H1 (cell line): ENCODE measurements around the gene EYA4. TPM values are rescaled to one million over a fixed set of nuclear protein-coding genes. Genes with fewer than 3 reads are reported as not detected.

Experiments
- CEBPB ChIP-seq: IDR thresholded peaks from 2 replicates; pipeline ENCODE4 v1.6.1; 2012; ENCODE audit warnings: low read depth, low read length
- CREB1 ChIP-seq: IDR thresholded peaks from 2 replicates; pipeline ENCODE4 v1.6.1; 2012; ENCODE audit warnings: inconsistent platforms
- HDAC6 ChIP-seq: IDR thresholded peaks from one replicate; pipeline ENCODE4 v1.7.1; 2012; ENCODE audit warnings: low read depth, mild to moderate bottlenecking, inconsistent platforms, low read length, moderate library complexity
- KDM1A ChIP-seq: fragments of 200-600, 300-600 bp; sonication (generic); IDR thresholded peaks from 2 replicates; pipeline ENCODE4 v1.7.1; 2016; ENCODE audit warnings: mild to moderate bottlenecking, low read length, borderline replicate concordance
- KDM5A ChIP-seq: fragments of 200-600 bp; IDR thresholded peaks from 2 replicates; pipeline ENCODE4 v1.7.1; 2012; ENCODE audit warnings: mild to moderate bottlenecking, low read length, inconsistent platforms, mixed read lengths
- PHF8 ChIP-seq: fragments of 200-600 bp; sonication (generic); conservative IDR thresholded peaks from 2 replicates; pipeline ENCODE4 v1.7.1; 2012; ENCODE audit warnings: low read depth, mild to moderate bottlenecking, inconsistent platforms, low read length, moderate library complexity
- SIRT6 ChIP-seq: IDR thresholded peaks from one replicate; pipeline ENCODE4 v1.7.1; 2012; ENCODE audit warnings: low read length, inconsistent platforms
- SP1 ChIP-seq: IDR thresholded peaks from 2 replicates; pipeline ENCODE4 v1.6.1; 2011; ENCODE audit warnings: low read depth, low read length
- SP4 ChIP-seq: IDR thresholded peaks from 2 replicates; pipeline ENCODE4 v1.6.1; 2012; ENCODE audit warnings: low read length, inconsistent platforms
- TBP ChIP-seq: IDR thresholded peaks from 2 replicates; pipeline ENCODE4 v1.6.1; 2011; ENCODE audit warnings: low read depth, low read length, improper control_type of control experiment
- USF2 ChIP-seq: IDR thresholded peaks from 2 replicates; pipeline ENCODE4 v1.6.1; 2011; ENCODE audit warnings: low read length, improper control_type of control experiment
- polyA plus RNA-seq, 7 experiments: library from polyadenylated mRNA; depleted of rRNA in 3 of 7; stranded (reverse) in 5 of 7; unstranded in 2 of 7; fragments of >200 nt in 5 of 7; fragments of 200-250 nt in 2 of 7; gene quantifications; 1 replicate in 5 of 7; 2 replicates in 1 of 7; 4 replicates in 1 of 7; pipeline versions ENCODE4 v1.2.1 to v1.2.3, GENCODE V29; 2011 to 2013; ENCODE audit warnings: missing spikeins in 2 of 7, mixed read lengths in 2 of 7
- total RNA-seq: library from RNA; stranded (reverse); fragmentation: NEBNext Ultra II Directional; extraction: Animal tissue kit (Norgen Biotek cat#: 25700); gene quantifications from 2 replicates; pipeline ENCODE4 v1.2.1, GENCODE V29; 2021

Gene EYA4
- total and polyA plus RNA-seq, 2 of the 8 experiments (the other 6 are each of a cell fraction or from before 2014, with no cell fraction given): 0.06 to 0.17 TPM

GRCh38 chr6:133350928-133351327 lies 109.8 kb downstream of the EYA4 start (continued):
- TF ChIP-seq TBP (no peak), SIRT6 (no peak), PHF8 (no peak), CEBPB (no peak), KDM1A (no peak), KDM5A (no peak), HDAC6 (no peak), SP1 (no peak), USF2 (no peak), CREB1 (no peak), SP4 (no peak)
